ENCODE data around the gene CAPN13. TPM values are rescaled to one million over a fixed set of nuclear protein-coding genes. Genes with fewer than 3 reads are reported as not detected.

CAPN13 gene
- total and polyA plus RNA-seq, 3 donors from 2014 or later, result 0.57 to 2.7 (median 2.2) TPM

Small RNAs within 50 kb of the gene (small RNA-seq; reads per million reads assigned to genes)
- 0 reads per million in 2 donors for gene AC092569.1

Measured in testis (tissue), 3 donors.